CD4-positive, alpha-beta T cell (primary cell): ENCODE measurements around the gene RAD1. TPM values are rescaled to one million over a fixed set of nuclear protein-coding genes. Genes with fewer than 3 reads are reported as not detected.
A peak's percentile ranks its signal among the peaks of the same experiment; 100 is the strongest.

Source experiments
- ATAC-seq: fragments of 200-7000 bp; cut with Tn5 transposase; one replicate; pipeline ENCODE4 v1.10.0; 2022; ENCODE audit warnings: mild to moderate bottlenecking; ENCODE audit not compliant: poor library complexity
- CTCF ChIA-PET: fragments of 350-600 bp; sonication (Branson Sonifier 250); formaldehyde crosslinking; loops from one replicate; lab custom pipeline; 2021; ENCODE audit warnings: antibody characterized with exemption, inconsistent platforms; lab: Charles Lee
- POLR2A ChIA-PET: fragments of 350-600 bp; sonication (Branson Sonifier 250); formaldehyde crosslinking; loops from one replicate; lab custom pipeline; 2021; ENCODE audit warnings: antibody characterized with exemption, inconsistent platforms; lab: Charles Lee
- DNase-seq, 14 experiments: peaks; one replicate each; pipeline ENCODE4 v3.0.0-alpha.2; 2013 to 2020; ENCODE audit warnings: mixed read lengths in 2 of 14
- H3K27ac ChIP-seq, 2 donors: one replicate each; pipeline versions ENCODE4 v1.5.1 to v1.7.0; 2013; ENCODE audit warnings: low read length in 2 of 2, low read depth in 1 of 2, mild to moderate bottlenecking in 1 of 2
- H3K27me3 ChIP-seq, 2 experiments: 1 replicate in 1 of 2; 2 replicates in 1 of 2; pipeline versions ENCODE4 v1.6.1 to v1.7.0; 2013; ENCODE audit warnings: low read length in 2 of 2, control low read depth in 1 of 2, mild to moderate bottlenecking in 1 of 2, moderate library complexity in 1 of 2; ENCODE audit not compliant: insufficient read depth in 2 of 2, control insufficient read depth in 1 of 2
- H3K36me3 ChIP-seq: one replicate; pipeline ENCODE4 v1.6.1; 2013; ENCODE audit warnings: low read length, control low read depth; ENCODE audit not compliant: insufficient read depth
- H3K4me1 ChIP-seq: one replicate; pipeline ENCODE4 v1.6.1; 2013; ENCODE audit warnings: low read length, control low read depth; ENCODE audit not compliant: insufficient read depth
- H3K4me3 ChIP-seq: one replicate; pipeline ENCODE4 v1.5.1; 2013; ENCODE audit warnings: mild to moderate bottlenecking, low read length, moderate library complexity
- H3K9me3 ChIP-seq, 2 experiments: 1 replicate in 1 of 2; 2 replicates in 1 of 2; pipeline versions ENCODE4 v1.6.1 to v1.7.0; 2013; ENCODE audit warnings: low read length in 2 of 2, mild to moderate bottlenecking in 2 of 2, control low read depth in 1 of 2, moderate library complexity in 1 of 2; ENCODE audit not compliant: control insufficient read depth in 1 of 2, insufficient read depth in 1 of 2
- H3K27ac Mint-ChIP-seq: one replicate; pipeline ENCODE4 v1.8.0; 2020; ENCODE audit warnings: mixed read lengths
- H3K27me3 Mint-ChIP-seq: one replicate; pipeline ENCODE4 v1.8.0; 2021; ENCODE audit warnings: mixed read lengths
- H3K36me3 Mint-ChIP-seq: one replicate; pipeline ENCODE4 v1.8.0; 2021; ENCODE audit warnings: low read depth, mixed read lengths
- H3K4me1 Mint-ChIP-seq: one replicate; pipeline ENCODE4 v1.8.0; 2021; ENCODE audit warnings: low read depth, mixed read lengths
- H3K4me3 Mint-ChIP-seq: one replicate; pipeline ENCODE4 v1.8.0; 2020; ENCODE audit warnings: mild to moderate bottlenecking, mixed read lengths
- H3K9me3 Mint-ChIP-seq: one replicate; pipeline ENCODE4 v1.8.0; 2020; ENCODE audit warnings: mixed read lengths
- CTCF ChIP-seq: fragments of 200-600 bp; IDR thresholded peaks from one replicate; pipeline ENCODE4 v1.8.0; 2022; ENCODE audit warnings: antibody characterized with exemption, mild to moderate bottlenecking
- intact Hi-C, 2 experiments: fragments of 100-400 bp; cut with DNase I in 1 of 2; cut with micrococcal nuclease in 1 of 2; formaldehyde crosslinking; loops; one replicate each; pipeline versions ENCODE4 v1.15.1 to v1.9.0; 2023 to 2025; cut with DNase I, micrococcal nuclease
- total RNA-seq, 174 experiments: library from RNA in 2 of 174; stranded (reverse) in 2 of 174; gene quantifications; one replicate each; pipeline ENCODE4 v1.2.3 and lab custom pipeline; 2021 to 2026

The RAD1 gene
- total RNA-seq, 2 experiments from 2014 or later, result 26.7 to 29.2 TPM

DNA sequence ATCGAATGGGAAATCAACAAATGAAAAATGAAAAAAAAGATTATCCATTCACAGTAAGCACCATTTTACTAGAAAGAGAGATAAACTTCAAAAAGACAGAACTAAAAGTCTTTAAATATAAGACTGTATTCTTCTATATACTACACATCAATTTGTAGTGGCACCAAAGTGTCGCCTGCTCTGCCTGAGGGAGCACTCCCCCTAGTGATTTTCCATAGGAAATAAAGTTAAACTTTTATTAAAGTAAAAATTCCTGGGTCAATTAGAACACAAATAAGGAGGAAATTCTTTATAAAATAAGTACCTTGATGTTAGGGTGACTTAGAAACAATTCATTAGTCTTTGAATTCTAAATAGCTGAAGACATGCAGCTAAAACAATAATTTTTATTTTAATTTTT lies 9.7 kb downstream of the RAD1 start:
- peak; percentile 38 for TF ChIP-seq CTCF
- Histone ChIP-seq H3K27me3 (no peaks in the 10 kb centered on the region), H3K4me3 (no peak overlapping the region), H3K4me1 (no peaks in the 10 kb centered on the region), H3K27ac (no peak overlapping the region), H3K9me3 (no peaks in the 10 kb centered on the region), H3K36me3 (peaks cover 21% of the 10 kb centered on the region)
- ATAC-seq (no peak), DNase-seq (no peak)
- no peaks in the 10 kb centered on the region for H3K4me1 Mint-ChIP-seq
- intact Hi-C loops, result no loop called here
- H3K36me3 Mint-ChIP-seq, result peaks cover 41% of the 10 kb centered on the region
- H3K4me3 Mint-ChIP-seq, result no peak overlapping the region
- no peaks in the 10 kb centered on the region for H3K9me3 Mint-ChIP-seq
- no peak overlapping the region for H3K27ac Mint-ChIP-seq
- H3K27me3 Mint-ChIP-seq, result no peaks in the 10 kb centered on the region
- POLR2A ChIA-PET, result interaction anchor here (1.4 kb wide), 1 partner anchor 10 kb away, joined by 4 read pairs; the partner anchor contains the start of genes BRIX1 and RAD1
- CTCF ChIA-PET, result no interaction called here

DNA sequence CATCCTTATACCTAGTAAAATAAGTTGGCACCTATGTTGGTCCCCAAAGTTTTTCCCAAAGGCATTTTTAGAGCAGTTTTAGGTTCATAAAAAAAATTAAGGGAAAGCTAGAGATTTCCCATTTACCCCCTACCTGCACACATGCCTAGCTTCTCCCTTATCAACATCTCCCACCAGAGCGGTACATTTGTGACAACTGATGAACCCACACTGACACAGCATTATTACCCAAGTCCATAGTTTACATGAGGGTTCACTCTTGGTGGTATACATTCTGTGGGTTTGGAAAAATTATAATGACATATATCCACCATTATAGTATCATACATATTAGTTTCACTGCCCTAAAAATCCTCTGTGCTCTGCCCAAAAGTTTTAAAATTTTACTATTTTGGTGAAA lies 12.0 kb downstream of the RAD1 start:
- TF ChIP-seq CTCF, result no peak
- CTCF ChIA-PET, result no interaction called here
- POLR2A ChIA-PET, result interaction anchor here (1.3 kb wide), 1 partner anchor 12 kb away, joined by 6 read pairs; the partner anchor contains the start of genes BRIX1 and RAD1

GRCh38 chr5:34900652-34901051 lies 14.7 kb downstream of the RAD1 start:
- H3K9me3 Mint-ChIP-seq, result no peaks in the 10 kb centered on the region
- no peaks in the 10 kb centered on the region for H3K36me3 ChIP-seq
- ATAC-seq, result no peak
- H3K36me3 Mint-ChIP-seq, result peaks cover 11% of the 10 kb centered on the region
- no peaks in the 10 kb centered on the region for H3K9me3 ChIP-seq
- no peak overlapping the region for H3K4me3 ChIP-seq
- intact Hi-C loops, result no loop called here
- no peak overlapping the region for H3K27ac Mint-ChIP-seq
- DNase-seq, result no peak
- no peak overlapping the region for H3K27ac ChIP-seq
- H3K27me3 Mint-ChIP-seq, result no peaks in the 10 kb centered on the region
- POLR2A ChIA-PET, result no interaction called here
- H3K4me1 Mint-ChIP-seq, result no peaks in the 10 kb centered on the region
- TF ChIP-seq CTCF, result no peak
- H3K27me3 ChIP-seq, result no peaks in the 10 kb centered on the region
- H3K4me3 Mint-ChIP-seq, result no peak overlapping the region
- CTCF ChIA-PET, result interaction anchor here (0.6 kb wide), 1 partner anchor 57 kb away, joined by 3 read pairs; no protein-coding TSS in a partner anchor
- H3K4me1 ChIP-seq, result no peaks in the 10 kb centered on the region

More for the DNA sequence above, 12.0 kb downstream of the RAD1 start:
- intact Hi-C loops, result no loop called here
- H3K4me1 Mint-ChIP-seq, result no peaks in the 10 kb centered on the region
- Histone ChIP-seq H3K4me1 (no peaks in the 10 kb centered on the region), H3K27ac (no peak overlapping the region), H3K4me3 (no peak overlapping the region), H3K9me3 (no peaks in the 10 kb centered on the region), H3K36me3 (peaks cover 3% of the 10 kb centered on the region), H3K27me3 (no peaks in the 10 kb centered on the region)
- ATAC-seq (no peak), DNase-seq (no peak)
- no peak overlapping the region for H3K27ac Mint-ChIP-seq
- no peaks in the 10 kb centered on the region for H3K9me3 Mint-ChIP-seq
- no peak overlapping the region for H3K4me3 Mint-ChIP-seq
- H3K27me3 Mint-ChIP-seq, result no peaks in the 10 kb centered on the region
- peaks cover 20% of the 10 kb centered on the region for H3K36me3 Mint-ChIP-seq
